ENCODE results near the gene SCAANT1.

SCAANT1 gene

GRCh38 chr3:63951492-63952247, 39.5 kb upstream of the SCAANT1 start:
- WGBS: no CpG with 5 or more reads among the region's 1 CpG
- Histone ChIP-seq H2BK15ac (ENCODE audit: low read depth, poor library complexity, severe bottlenecking) (no peak overlapping the region), H3K27me3 (ENCODE audit: control insufficient read depth in 1 of 2, insufficient read depth in 1 of 2, low read length in 2 of 2) (no peaks in the 10 kb centered on the region)

GRCh38 chr3:63950698-63951097, 38.5 kb upstream of the SCAANT1 start:
- H2BK15ac ChIP-seq (ENCODE audit: low read depth, poor library complexity, severe bottlenecking): no peak overlapping the region
- DNase-seq: no peak
- no peak overlapping the region for H3K18ac ChIP-seq (ENCODE audit: low read depth in 1 of 2, low read length in 2 of 2)
- peaks cover 8% of the 10 kb centered on the region for H3K4me1 ChIP-seq (ENCODE audit: control insufficient read depth, insufficient read depth, low read depth, low read length)
- H3K27ac ChIP-seq (ENCODE audit: low read length, poor library complexity, severe bottlenecking): no peak overlapping the region
- no peak overlapping the region for H2BK120ac ChIP-seq (ENCODE audit: low read depth, low read length)
- no peak overlapping the region for H2BK5ac ChIP-seq (ENCODE audit: low read depth, low read length, poor library complexity, severe bottlenecking)
- H3K4me2 ChIP-seq (ENCODE audit: low read length, poor library complexity, severe bottlenecking): no peak overlapping the region
- H2BK12ac ChIP-seq (ENCODE audit: low read length in 2 of 2): no peak overlapping the region
- H2AFZ ChIP-seq (ENCODE audit: low read depth, low read length): no peak overlapping the region
- H3K27me3 ChIP-seq (ENCODE audit: control insufficient read depth in 1 of 2, insufficient read depth in 1 of 2, low read length in 2 of 2): no peaks in the 10 kb centered on the region
- H2AK5ac ChIP-seq (ENCODE audit: low read length, severe bottlenecking): no peak overlapping the region
- H3K9ac ChIP-seq (ENCODE audit: low read length): no peak overlapping the region
- no peak overlapping the region for H3K23ac ChIP-seq (ENCODE audit: low read length in 2 of 2)
- H3K79me1 ChIP-seq (replicated peaks; ENCODE audit: low read length, poor library complexity, severe bottlenecking): peaks cover 33% of the 10 kb centered on the region
- H4K8ac ChIP-seq (ENCODE audit: low read length): no peak overlapping the region
- H3K4me3 ChIP-seq (ENCODE audit: insufficient read depth in 1 of 2, low read depth in 1 of 2, low read length in 2 of 2): no peak overlapping the region
- no peak overlapping the region for H4K91ac ChIP-seq (ENCODE audit: low read length)
- H3K14ac ChIP-seq (ENCODE audit: low read length in 2 of 2): no peak overlapping the region
- H3K9me3 ChIP-seq (ENCODE audit: control insufficient read depth, low read length): no peaks in the 10 kb centered on the region
- no peak overlapping the region for H3K4ac ChIP-seq (ENCODE audit: low read depth in 1 of 2, low read length in 2 of 2)
- H3K36me3 ChIP-seq (ENCODE audit: control insufficient read depth in 1 of 2, insufficient read depth in 2 of 2, low read depth in 1 of 2, low read length in 2 of 2): peaks cover 10 to 30% of the 10 kb centered on the region in 2 experiments
- no CpG with 5 or more reads among the region's 1 CpG for WGBS

More at GRCh38 chr3:63951492-63952247, 39.5 kb upstream of the SCAANT1 start:
- Histone ChIP-seq H3K18ac (ENCODE audit: low read depth in 1 of 2, low read length in 2 of 2) (no peak overlapping the region), H2AK5ac (ENCODE audit: low read length, severe bottlenecking) (no peak overlapping the region), H3K9ac (ENCODE audit: low read length) (peak overlapping the region; percentile 40), H3K79me1 (replicated peaks; ENCODE audit: low read length, poor library complexity, severe bottlenecking) (peaks cover 29% of the 10 kb centered on the region), H3K4ac (ENCODE audit: low read depth in 1 of 2, low read length in 2 of 2) (no peak overlapping the region), H2BK120ac (ENCODE audit: low read depth, low read length) (no peak overlapping the region), H3K9me3 (ENCODE audit: control insufficient read depth, low read length) (no peaks in the 10 kb centered on the region), H2AFZ (ENCODE audit: low read depth, low read length) (no peak overlapping the region), H4K91ac (ENCODE audit: low read length) (no peak overlapping the region), H2BK12ac (ENCODE audit: low read length in 2 of 2) (no peak overlapping the region), H3K23ac (ENCODE audit: low read length in 2 of 2) (no peak overlapping the region), H3K4me3 (ENCODE audit: insufficient read depth in 1 of 2, low read depth in 1 of 2, low read length in 2 of 2) (peak overlapping the region in 1 of 2 experiments; percentile 13), H4K8ac (ENCODE audit: low read length) (no peak overlapping the region), H3K4me1 (ENCODE audit: control insufficient read depth, insufficient read depth, low read depth, low read length) (peaks cover 11% of the 10 kb centered on the region), H2BK5ac (ENCODE audit: low read depth, low read length, poor library complexity, severe bottlenecking) (no peak overlapping the region), H3K27ac (ENCODE audit: low read length, poor library complexity, severe bottlenecking) (no peak overlapping the region), H3K36me3 (ENCODE audit: control insufficient read depth in 1 of 2, insufficient read depth in 2 of 2, low read depth in 1 of 2, low read length in 2 of 2) (peaks cover 9 to 39% of the 10 kb centered on the region in 2 experiments), H3K14ac (ENCODE audit: low read length in 2 of 2) (no peak overlapping the region), H3K4me2 (ENCODE audit: low read length, poor library complexity, severe bottlenecking) (no peak overlapping the region)
- no peak for DNase-seq

- Histone ChIP-seq H3K18ac (ENCODE audit: low read depth in 1 of 2, low read length in 2 of 2) (no peak overlapping the region), H3K4me3 (ENCODE audit: insufficient read depth in 1 of 2, low read depth in 1 of 2, low read length in 2 of 2) (no peak overlapping the region), H3K79me1 (replicated peaks; ENCODE audit: low read length, poor library complexity, severe bottlenecking) (peaks cover 35% of the 10 kb centered on the region), H3K27ac (ENCODE audit: low read length, poor library complexity, severe bottlenecking) (no peak overlapping the region), H3K23ac (ENCODE audit: low read length in 2 of 2) (no peak overlapping the region), H3K4me2 (ENCODE audit: low read length, poor library complexity, severe bottlenecking) (no peak overlapping the region), H2BK120ac (ENCODE audit: low read depth, low read length) (no peak overlapping the region), H2AFZ (ENCODE audit: low read depth, low read length) (no peak overlapping the region), H4K8ac (ENCODE audit: low read length) (no peak overlapping the region), H2BK5ac (ENCODE audit: low read depth, low read length, poor library complexity, severe bottlenecking) (no peak overlapping the region), H3K36me3 (ENCODE audit: control insufficient read depth in 1 of 2, insufficient read depth in 2 of 2, low read depth in 1 of 2, low read length in 2 of 2) (peaks cover 7 to 25% of the 10 kb centered on the region in 2 experiments), H3K9me3 (ENCODE audit: control insufficient read depth, low read length) (no peaks in the 10 kb centered on the region), H2BK12ac (ENCODE audit: low read length in 2 of 2) (no peak overlapping the region), H3K27me3 (ENCODE audit: control insufficient read depth in 1 of 2, insufficient read depth in 1 of 2, low read length in 2 of 2) (no peaks in the 10 kb centered on the region), H3K9ac (ENCODE audit: low read length) (peak overlapping the region; percentile 55), H2BK15ac (ENCODE audit: low read depth, poor library complexity, severe bottlenecking) (no peak overlapping the region), H2AK5ac (ENCODE audit: low read length, severe bottlenecking) (no peak overlapping the region), H4K91ac (ENCODE audit: low read length) (no peak overlapping the region), H3K4me1 (ENCODE audit: control insufficient read depth, insufficient read depth, low read depth, low read length) (peaks cover 5% of the 10 kb centered on the region), H3K14ac (ENCODE audit: low read length in 2 of 2) (no peak overlapping the region), H3K4ac (ENCODE audit: low read depth in 1 of 2, low read length in 2 of 2) (no peak overlapping the region)
- DNase-seq: peak; percentile 87
- WGBS: 80% methylated on average over 1 of the region's 2 CpGs
These were observed 36.8 kb upstream of the SCAANT1 start for GRCh38 chr3:63949005-63949404.

GRCh38 chr3:63947594-63947993, 35.4 kb upstream of the SCAANT1 start:
- no peak overlapping the region for H3K9ac ChIP-seq (ENCODE audit: low read length)
- no peak overlapping the region for H3K18ac ChIP-seq (ENCODE audit: low read depth in 1 of 2, low read length in 2 of 2)
- peaks cover 5% of the 10 kb centered on the region for H3K4me1 ChIP-seq (ENCODE audit: control insufficient read depth, insufficient read depth, low read depth, low read length)
- H3K14ac ChIP-seq (ENCODE audit: low read length in 2 of 2): no peak overlapping the region
- H4K91ac ChIP-seq (ENCODE audit: low read length): no peak overlapping the region
- no peak overlapping the region for H3K23ac ChIP-seq (ENCODE audit: low read length in 2 of 2)
- no peaks in the 10 kb centered on the region for H3K27me3 ChIP-seq (ENCODE audit: control insufficient read depth in 1 of 2, insufficient read depth in 1 of 2, low read length in 2 of 2)
- H3K9me3 ChIP-seq (ENCODE audit: control insufficient read depth, low read length): no peaks in the 10 kb centered on the region
- peaks cover 42% of the 10 kb centered on the region for H3K79me1 ChIP-seq (replicated peaks; ENCODE audit: low read length, poor library complexity, severe bottlenecking)
- no peak overlapping the region for H4K8ac ChIP-seq (ENCODE audit: low read length)
- no peak overlapping the region for H3K4me3 ChIP-seq (ENCODE audit: insufficient read depth in 1 of 2, low read depth in 1 of 2, low read length in 2 of 2)
- no peak overlapping the region for H3K27ac ChIP-seq (ENCODE audit: low read length, poor library complexity, severe bottlenecking)
- 90% methylated on average over 2 of the region's 2 CpGs for WGBS
- H2BK15ac ChIP-seq (ENCODE audit: low read depth, poor library complexity, severe bottlenecking): no peak overlapping the region
- H2AFZ ChIP-seq (ENCODE audit: low read depth, low read length): no peak overlapping the region
- no peak overlapping the region for H3K4ac ChIP-seq (ENCODE audit: low read depth in 1 of 2, low read length in 2 of 2)
- H2BK5ac ChIP-seq (ENCODE audit: low read depth, low read length, poor library complexity, severe bottlenecking): no peak overlapping the region
- H3K36me3 ChIP-seq (ENCODE audit: control insufficient read depth in 1 of 2, insufficient read depth in 2 of 2, low read depth in 1 of 2, low read length in 2 of 2): peaks cover 7 to 28% of the 10 kb centered on the region in 2 experiments
- no peak overlapping the region for H3K4me2 ChIP-seq (ENCODE audit: low read length, poor library complexity, severe bottlenecking)
- H2BK120ac ChIP-seq (ENCODE audit: low read depth, low read length): no peak overlapping the region
- H2AK5ac ChIP-seq (ENCODE audit: low read length, severe bottlenecking): no peak overlapping the region
- H2BK12ac ChIP-seq (ENCODE audit: low read length in 2 of 2): peak overlapping the region in 1 of 2 experiments; percentile 38
- no peak for DNase-seq

Measured in mesenchymal stem cell (in vitro differentiated cells and primary cell).